ENCODE measurements around the gene WNT1. TPM values are rescaled to one million over a fixed set of nuclear protein-coding genes. Genes with fewer than 3 reads are reported as not detected.

WNT1 gene
- total and polyA plus RNA-seq, 9 of the 15 experiments (the other 6 are each of a cell fraction or from before 2014, with no cell fraction given) = not detected

- H3K9me3 ChIP-seq (replicated peaks; ENCODE audit: control insufficient read depth, insufficient read depth, low read depth, low read length) = no peaks in the 10 kb centered on the region
- WGBS (ENCODE audit: insufficient coverage, low coverage, missing lambda C conversion rate) = 21% methylated on average over 2 of the region's 2 CpGs
- H3K9ac ChIP-seq (ENCODE audit: insufficient read depth in 1 of 2, low read depth in 2 of 2, low read length in 2 of 2) = no peak overlapping the region
- peaks cover 2 to 13% of the 10 kb centered on the region in 2 experiments; a peak in 3 of 5 replicates for H3K4me1 ChIP-seq (replicated peaks in 1 of 2; ENCODE audit: control insufficient read depth in 2 of 2, insufficient read depth in 2 of 2, low read length in 2 of 2)
- ATAC-seq (no peak), FAIRE-seq (no peak), DNase-seq (ENCODE audit: extremely low read depth in 1 of 4, low spot score in 3 of 4) (no peak)
- peak; percentile 35; the same call in 1 of the 2 replicates for TF ChIP-seq ZNF24 (IDR thresholded peaks at IDR 0.05)
- no peak for TF ChIP-seq SREBF2 (CRISPR knock-in tag; IDR thresholded peaks at IDR 0.05)
- CTCF ChIA-PET (ENCODE audit: low intra/inter-chr PET ratio) = interaction anchor here (0.6 kb wide), 1 partner anchor 83 kb away, joined by 3 read pairs; no protein-coding TSS in a partner anchor
- BruUV-seq (replicated peaks) = no TSS peak
- H4K20me1 ChIP-seq (replicated peaks; ENCODE audit: control insufficient read depth, insufficient read depth, low read length) = peaks cover 5% of the 10 kb centered on the region
- H3K36me3 ChIP-seq (ENCODE audit: control insufficient read depth, insufficient read depth, low read length) = no peaks in the 10 kb centered on the region
- H3K79me2 ChIP-seq (ENCODE audit: control insufficient read depth, insufficient read depth, low read length) = no peaks in the 10 kb centered on the region
- no peak overlapping the region for H3K4me3 ChIP-seq
- H3K4me2 ChIP-seq (ENCODE audit: insufficient read depth, low read length) = no peak overlapping the region
- H2AFZ ChIP-seq (ENCODE audit: low read depth, low read length) = no peak overlapping the region
- in situ Hi-C loops (cut with MboI) (no loop called here), intact Hi-C loops (cut with micrococcal nuclease) (loop anchor here (5.0 to 10.0 kb wide), 2 partner anchors 54 to 231 kb away; no protein-coding TSS in a partner anchor)
- H3K27ac ChIP-seq (ENCODE audit: extremely low read depth, low read depth, low read length) = no peak overlapping the region
- H3K9me1 ChIP-seq (ENCODE audit: control insufficient read depth, insufficient read depth, low read length) = peaks cover 3% of the 10 kb centered on the region
- POLR2A ChIA-PET = interaction anchor here (0.7 kb wide), 1 partner anchor 32 kb away, joined by 3 read pairs; no protein-coding TSS in a partner anchor
- H3K27me3 ChIP-seq (ENCODE audit: control insufficient read depth in 2 of 2, insufficient read depth in 2 of 2, low read length in 2 of 2) = peaks cover 28 to 60% of the 10 kb centered on the region in 2 experiments; a peak in 4 of 5 replicates
Observed at GRCh38 chr12:48985901-48986300, 7.8 kb downstream of the WNT1 start.

GRCh38 chr12:48986720-48987291, 8.7 kb downstream of the WNT1 start:
- POLR2A ChIA-PET = no interaction called here
- no peak for FAIRE-seq
- ATAC-seq = no peak
- Histone ChIP-seq H3K27me3 (ENCODE audit: control insufficient read depth in 2 of 2, insufficient read depth in 2 of 2, low read length in 2 of 2) (peaks cover 19 to 56% of the 10 kb centered on the region in 2 experiments; a peak in 4 of 5 replicates), H3K9me1 (ENCODE audit: control insufficient read depth, insufficient read depth, low read length) (peaks cover 3% of the 10 kb centered on the region), H3K4me2 (ENCODE audit: insufficient read depth, low read length) (no peak overlapping the region), H4K20me1 (replicated peaks; ENCODE audit: control insufficient read depth, insufficient read depth, low read length) (peaks cover 5% of the 10 kb centered on the region), H3K36me3 (ENCODE audit: control insufficient read depth, insufficient read depth, low read length) (no peaks in the 10 kb centered on the region), H3K4me3 (no peak overlapping the region), H3K9me3 (replicated peaks; ENCODE audit: control insufficient read depth, insufficient read depth, low read depth, low read length) (no peaks in the 10 kb centered on the region), H3K27ac (ENCODE audit: extremely low read depth, low read depth, low read length) (no peak overlapping the region), H3K4me1 (replicated peaks in 1 of 2; ENCODE audit: control insufficient read depth in 2 of 2, insufficient read depth in 2 of 2, low read length in 2 of 2) (peaks cover 2 to 4% of the 10 kb centered on the region in 2 experiments; a peak in 2 of 5 replicates), H3K79me2 (ENCODE audit: control insufficient read depth, insufficient read depth, low read length) (no peaks in the 10 kb centered on the region), H3K9ac (ENCODE audit: insufficient read depth in 1 of 2, low read depth in 2 of 2, low read length in 2 of 2) (no peak overlapping the region), H2AFZ (ENCODE audit: low read depth, low read length) (no peak overlapping the region)
- in situ Hi-C loops (cut with MboI) = no loop called here
- intact Hi-C loops (cut with micrococcal nuclease) = loop anchor here (5.0 to 10.0 kb wide), 2 partner anchors 55 to 232 kb away; no protein-coding TSS in a partner anchor
- DNase-seq (ENCODE audit: extremely low read depth in 1 of 4, low spot score in 3 of 4) = no peak
- no TSS peak for BruUV-seq (replicated peaks)
- CTCF ChIA-PET (ENCODE audit: low intra/inter-chr PET ratio) = interaction anchor here (0.6 kb wide), 1 partner anchor 84 kb away, joined by 3 read pairs; no protein-coding TSS in a partner anchor
- 24% methylated on average over 23 of the region's 23 CpGs for WGBS (ENCODE audit: insufficient coverage, low coverage, missing lambda C conversion rate)
- TF ChIP-seq ZNF408 (CRISPR knock-in tag; IDR thresholded peaks at IDR 0.05; ENCODE audit: low read depth) = no peak
- TF ChIP-seq CBX1 (IDR thresholded peaks at IDR 0.05; ENCODE audit: low read depth) = no peak
- TF ChIP-seq WHSC1 (IDR thresholded peaks at IDR 0.05; ENCODE audit: low read length) = no peak
- no peak for TF ChIP-seq THRA (IDR thresholded peaks at IDR 0.05)
- no peak for TF ChIP-seq HNRNPL (IDR thresholded peaks at IDR 0.05; ENCODE audit: low read depth, low read length)
- TF ChIP-seq GTF3C2 (IDR thresholded peaks at IDR 0.05; ENCODE audit: borderline replicate concordance, extremely low read depth, insufficient read length) = no peak
- no peak for TF ChIP-seq CREB5 (CRISPR knock-in tag; IDR thresholded peaks at IDR 0.05)

Measured in K562 (cell line).